Measurements from ENCODE around the gene NFU1.
"Not testable (repeated sequence)": the region's sequence is repeated elsewhere in the genome, so short reads cannot be mapped to it uniquely, and the experiment has no call there.

Gene NFU1

GRCh38 chr2:69386360-69386759 is 50.9 kb downstream of the NFU1 start:
- no peak for DNase-seq

DNA sequence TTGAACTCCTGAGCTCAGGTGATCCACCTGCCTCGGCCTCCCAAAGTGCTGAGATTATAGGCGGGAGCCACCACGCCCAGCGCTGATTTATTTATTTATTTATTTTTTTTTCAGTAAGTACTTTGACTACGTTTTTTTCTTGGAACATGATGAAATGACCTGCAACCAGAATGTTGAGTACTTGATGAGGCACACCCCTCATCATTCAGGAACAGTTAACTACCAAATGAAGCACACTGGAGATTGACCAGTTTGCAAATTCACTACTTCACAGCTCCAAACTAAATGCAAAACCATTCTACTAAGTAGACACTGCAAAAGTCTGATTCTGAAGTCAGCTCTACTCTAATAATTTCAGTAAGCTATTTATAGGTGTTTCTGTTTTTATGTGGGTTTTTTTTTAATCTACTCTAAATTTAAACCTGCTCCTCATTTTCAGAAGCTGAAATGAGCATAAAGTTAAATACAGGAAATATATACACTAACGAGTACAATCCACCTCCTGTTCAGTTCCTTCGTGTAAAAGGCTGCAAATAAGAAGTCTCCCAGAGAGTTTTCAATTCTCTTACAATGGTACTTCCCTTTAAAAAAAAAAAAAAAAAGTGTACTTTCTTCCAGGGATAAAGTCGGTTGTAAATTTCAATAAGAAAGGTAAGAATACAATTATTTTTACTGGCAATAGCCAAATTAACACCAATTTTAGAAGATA is 51.6 kb downstream of the NFU1 start:
- DNase-seq: no peak

DNA sequence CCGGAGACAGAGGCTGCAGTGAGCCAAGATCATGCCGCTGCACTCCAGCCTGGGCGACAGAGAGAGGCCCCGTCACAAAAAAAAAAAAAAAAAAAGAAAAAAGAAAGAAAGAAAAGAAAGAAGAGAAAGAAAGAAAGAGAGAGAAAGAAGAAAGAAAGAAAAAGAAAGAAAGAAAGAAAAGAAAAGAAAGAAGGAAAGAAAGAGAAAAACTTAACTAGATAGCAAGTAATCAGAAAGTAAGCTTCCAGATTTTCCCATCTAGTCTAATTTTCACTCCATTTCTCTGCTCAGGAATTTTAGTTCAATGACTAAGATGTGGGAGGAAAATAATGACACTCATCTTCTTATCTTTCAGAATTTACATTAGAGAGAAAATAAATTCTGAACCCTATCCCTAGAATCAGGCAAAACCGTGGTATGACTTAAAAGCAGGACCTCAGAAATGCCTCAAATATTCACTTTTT is 52.6 kb downstream of the NFU1 start:
- no peak for DNase-seq

- no peak for DNase-seq
Measured at GRCh38 chr2:69383176-69383812, 53.9 kb downstream of the NFU1 start.

GRCh38 chr2:69382547-69382946 is 54.7 kb downstream of the NFU1 start:
- DNase-seq: no peak

DNA sequence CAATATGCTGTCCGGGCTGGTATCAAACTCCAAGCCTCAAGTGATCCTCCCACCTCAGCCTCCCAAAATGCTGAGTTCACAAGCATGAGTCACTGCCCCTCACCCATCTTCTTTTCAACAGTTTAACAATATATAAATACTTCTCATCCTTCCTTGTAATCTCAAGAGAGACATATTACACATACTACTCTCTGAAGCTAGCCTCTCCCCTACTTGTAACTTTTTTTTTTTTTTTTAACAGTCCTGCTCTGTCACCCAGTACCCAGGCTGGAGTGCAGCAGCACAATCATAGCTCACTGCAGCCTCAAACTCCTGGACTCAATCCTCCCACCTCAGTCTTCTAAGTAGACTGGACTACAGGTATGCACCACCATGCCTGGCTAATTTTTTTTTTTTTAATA is 55.9 kb downstream of the NFU1 start:
- no peak for DNase-seq

GRCh38 chr2:69380072-69380917 is 56.9 kb downstream of the NFU1 start:
- no peak for DNase-seq

DNA sequence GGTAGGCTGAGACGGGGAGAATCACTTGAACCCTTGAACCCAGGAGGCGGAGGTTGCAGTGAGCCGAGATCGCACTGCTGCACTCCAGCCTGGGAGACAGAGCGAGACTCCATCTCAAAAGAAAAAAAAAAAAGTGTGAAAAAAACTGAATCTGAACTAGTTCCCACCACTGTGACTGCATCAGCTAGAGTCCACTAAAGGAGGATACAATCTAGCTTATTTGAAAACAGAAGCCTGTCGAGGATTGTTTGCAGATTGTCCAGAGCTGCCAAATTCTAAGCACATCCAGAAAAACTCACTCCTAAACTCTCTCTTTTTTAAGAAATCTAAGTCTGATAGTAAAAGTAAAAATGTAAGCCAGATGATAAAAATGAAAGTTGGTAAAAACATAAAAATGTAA is 60.8 kb downstream of the NFU1 start:
- DNase-seq: no peak

- DNase-seq: no peak
Measured at GRCh38 chr2:69375494-69376353, 61.5 kb downstream of the NFU1 start.

DNA sequence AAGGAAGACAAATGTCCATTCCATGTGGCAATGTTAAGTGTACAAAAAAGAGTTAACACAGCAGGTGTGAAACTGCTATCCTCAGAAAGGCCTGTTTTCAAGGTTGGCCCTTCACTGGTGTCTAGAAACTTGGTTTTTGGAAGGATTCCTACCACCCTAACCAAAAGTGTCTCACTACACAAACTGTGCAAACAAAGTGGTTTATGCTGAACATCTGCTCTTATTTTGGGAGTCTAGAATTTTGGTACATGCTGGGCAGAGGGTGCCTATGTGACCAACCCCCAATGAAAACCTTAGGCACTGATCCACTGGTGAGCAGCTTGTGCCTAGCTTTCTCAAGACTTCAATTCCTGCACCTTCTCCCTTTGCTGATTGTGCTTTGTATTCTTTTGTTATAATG is 64.5 kb downstream of the NFU1 start:
- DNase-seq: no peak

DNA sequence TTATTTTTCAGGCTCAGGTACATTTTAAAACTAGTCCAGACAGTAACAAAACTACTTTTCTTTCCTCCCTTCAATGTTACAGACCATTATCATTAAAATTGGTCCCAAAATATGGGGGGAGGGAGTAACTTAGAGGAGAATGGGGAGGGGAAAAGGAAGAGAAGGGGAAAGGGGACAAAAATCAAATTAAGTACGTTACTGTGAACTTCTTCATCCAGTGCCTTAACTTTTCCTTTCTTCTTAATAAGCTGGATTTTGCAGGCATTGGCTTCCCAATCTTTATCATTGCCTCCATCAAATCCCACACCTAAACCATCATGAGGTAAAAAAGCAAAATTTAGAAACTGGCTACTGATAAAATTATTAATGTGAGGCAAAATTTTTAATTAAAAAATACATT is 67.4 kb downstream of the NFU1 start:
- DNase-seq: no peak

DNA sequence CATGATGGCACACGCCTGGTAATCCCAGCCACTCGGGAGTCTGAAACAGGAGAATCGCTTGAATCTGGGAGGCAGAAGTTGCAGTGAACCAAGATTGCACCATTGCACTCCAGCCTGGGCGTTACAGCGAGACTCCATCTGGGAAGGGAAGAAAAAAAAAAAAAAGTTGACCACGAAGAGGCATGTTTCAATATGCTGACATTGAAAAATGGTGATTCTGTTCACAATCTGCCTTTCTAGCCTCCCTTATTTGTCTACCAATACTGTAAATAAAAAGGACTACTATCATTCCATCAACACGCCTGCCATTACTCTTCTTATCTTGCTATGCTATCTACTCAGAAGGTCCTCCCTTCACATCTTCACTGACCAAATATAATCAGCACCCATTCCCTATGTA is 68.6 kb downstream of the NFU1 start:
- no peak for DNase-seq

DNA sequence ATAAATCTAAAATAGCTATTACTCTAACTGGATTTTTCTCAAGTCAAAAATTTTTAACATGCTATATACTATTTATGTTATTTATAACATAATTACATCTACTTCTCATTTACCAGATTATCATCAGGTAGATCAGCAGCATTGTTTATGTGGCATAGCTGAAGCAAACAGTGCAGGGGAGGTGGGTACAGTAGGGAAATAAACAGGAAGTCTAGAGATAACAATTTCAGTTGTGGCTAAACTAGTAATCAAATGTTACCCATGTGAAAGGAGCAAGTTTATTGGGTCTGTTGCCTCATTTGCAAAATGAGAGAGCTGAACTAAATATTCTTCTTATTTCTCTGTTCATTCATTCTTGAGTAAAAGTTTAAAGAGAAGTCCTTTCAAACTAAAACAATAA is 77.9 kb downstream of the NFU1 start:
- DNase-seq: no peak

DNA sequence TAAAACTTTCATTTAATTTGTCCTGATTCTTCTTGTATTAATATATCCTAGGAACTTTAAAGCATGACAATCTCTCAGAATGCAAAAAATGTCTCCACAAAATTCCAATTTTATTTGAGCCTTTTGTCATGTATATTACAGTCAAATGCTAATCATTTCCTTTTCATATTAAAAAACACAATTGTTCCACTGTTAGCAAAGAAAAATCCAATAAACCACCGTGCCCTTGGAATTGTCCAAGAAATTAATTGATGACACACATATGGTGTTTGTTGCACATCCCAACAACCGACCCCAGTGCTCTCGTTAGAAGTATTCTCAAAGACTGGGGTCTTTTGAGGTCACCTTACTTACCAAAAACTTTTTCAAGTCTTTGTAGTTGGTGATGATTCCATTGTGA is 78.3 kb downstream of the NFU1 start:
- no peak for DNase-seq

DNA sequence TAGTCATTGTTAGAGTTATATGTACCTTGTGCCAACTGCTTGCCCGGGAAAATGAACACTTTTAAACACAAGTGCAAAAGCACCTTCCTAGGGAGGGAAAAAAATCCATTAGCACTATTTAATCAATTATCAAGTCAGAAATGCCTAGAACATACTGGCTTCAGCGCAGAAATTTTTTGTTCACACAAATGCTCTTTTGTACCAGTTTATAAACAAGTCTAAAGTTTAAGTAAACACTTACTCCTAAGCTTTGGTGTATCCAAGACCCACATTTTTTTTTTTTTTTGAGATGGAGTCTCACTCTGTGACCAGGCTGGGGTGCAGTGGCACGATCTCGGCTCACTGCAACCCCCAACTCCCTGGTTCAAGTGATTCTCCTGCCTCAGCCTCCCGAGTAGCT is 80.8 kb downstream of the NFU1 start:
- no peak for DNase-seq

- DNase-seq: not testable (repeated sequence)
Measured at GRCh38 chr2:69354976-69355375, 82.3 kb downstream of the NFU1 start.

GRCh38 chr2:69353360-69353759 is 83.9 kb downstream of the NFU1 start:
- DNase-seq: no peak

DNA sequence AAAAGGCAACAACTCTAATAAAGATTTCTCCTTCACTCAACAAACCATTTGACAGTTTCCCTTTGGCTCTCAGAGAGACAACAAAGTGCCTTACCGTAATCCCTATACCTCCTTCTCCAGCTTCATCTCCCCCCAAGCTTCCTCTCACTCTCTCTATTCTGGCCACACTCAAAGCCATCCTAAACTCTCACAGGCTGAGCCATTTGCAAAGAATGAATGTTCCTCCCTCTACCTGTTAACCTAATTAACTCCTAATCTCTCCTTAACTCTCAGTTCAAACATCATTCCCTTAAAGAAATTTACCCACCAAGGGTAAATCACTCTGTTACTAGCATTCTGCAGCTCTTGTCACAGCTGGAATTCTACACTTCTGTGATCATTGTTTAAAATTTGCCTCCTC is 88.5 kb downstream of the NFU1 start:
- DNase-seq: no peak
